GM19043 (cell line): ENCODE results near the gene DNAH5.

Experiments
- ATAC-seq: cut with Tn5 transposase; IDR thresholded peaks from one replicate; pipeline ENCODE4 v1.9.1; 2021; ENCODE audit warnings: low read depth; ENCODE audit not compliant: unreplicated experiment

The DNAH5 gene

GRCh38 chr5:13941468-13941867 lies 3.0 kb downstream of the DNAH5 start:
- no peak for ATAC-seq

- no peak for ATAC-seq
These were observed 4.8 kb downstream of the DNAH5 start for GRCh38 chr5:13939638-13940037.

GRCh38 chr5:13934921-13935320 lies 9.6 kb downstream of the DNAH5 start:
- no peak for ATAC-seq

- no peak for ATAC-seq
These were observed 10.4 kb downstream of the DNAH5 start for GRCh38 chr5:13934125-13934524.

GRCh38 chr5:13932561-13932960 lies 11.9 kb downstream of the DNAH5 start:
- no peak for ATAC-seq

- no peak for ATAC-seq
These were observed 12.5 kb downstream of the DNAH5 start for GRCh38 chr5:13932011-13932410.

- ATAC-seq: no peak
These were observed 13.8 kb downstream of the DNAH5 start for GRCh38 chr5:13930541-13931171.

- ATAC-seq: no peak
These were observed 17.8 kb downstream of the DNAH5 start for GRCh38 chr5:13926731-13927130.

GRCh38 chr5:13921578-13921977 lies 22.9 kb downstream of the DNAH5 start:
- no peak for ATAC-seq

- no peak for ATAC-seq
These were observed 24.7 kb downstream of the DNAH5 start for GRCh38 chr5:13919786-13920185.

GRCh38 chr5:13919087-13919486 lies 25.4 kb downstream of the DNAH5 start:
- no peak for ATAC-seq

GRCh38 chr5:13917061-13917460 lies 27.4 kb downstream of the DNAH5 start:
- no peak for ATAC-seq

- no peak for ATAC-seq
These were observed 30.5 kb downstream of the DNAH5 start for GRCh38 chr5:13913962-13914361.

- no peak for ATAC-seq
These were observed 33.7 kb downstream of the DNAH5 start for GRCh38 chr5:13910637-13911288.

GRCh38 chr5:13910201-13910600 lies 34.3 kb downstream of the DNAH5 start:
- ATAC-seq: no peak

GRCh38 chr5:13909271-13909670 lies 35.2 kb downstream of the DNAH5 start:
- no peak for ATAC-seq

GRCh38 chr5:13898569-13898968 lies 45.9 kb downstream of the DNAH5 start:
- no peak for ATAC-seq

- no peak for ATAC-seq
These were observed 66.1 kb downstream of the DNAH5 start for GRCh38 chr5:13878357-13878756.

GRCh38 chr5:13866792-13867191 lies 77.7 kb downstream of the DNAH5 start:
- no peak for ATAC-seq

GRCh38 chr5:13865312-13865711 lies 79.2 kb downstream of the DNAH5 start:
- no peak for ATAC-seq

- ATAC-seq: no peak
These were observed 84.3 kb downstream of the DNAH5 start for GRCh38 chr5:13860146-13860545.

- no peak for ATAC-seq
These were observed 85.0 kb downstream of the DNAH5 start for GRCh38 chr5:13859270-13860065.
